ENCODE results near the gene SLC44A1.

Gene SLC44A1

GRCh38 chr9:105223544-105224140 is 20.8 kb upstream of the SLC44A1 start:
- ATAC-seq (replicated peaks; ENCODE audit: extremely low read depth, poor library complexity, severe bottlenecking) = no peak
- H3K27ac Mint-ChIP-seq (ENCODE audit: low read depth) = no peak overlapping the region
- no peaks in the 10 kb centered on the region for H3K36me3 Mint-ChIP-seq (ENCODE audit: insufficient read depth)
- no peak for DNase-seq (ENCODE audit: low spot score in 2 of 2)
- H3K4me1 Mint-ChIP-seq = no peaks in the 10 kb centered on the region
- no peak overlapping the region for H3K4me3 Mint-ChIP-seq
- H3K9me3 Mint-ChIP-seq = peaks cover 19% of the 10 kb centered on the region
- peaks cover 19% of the 10 kb centered on the region for H3K27me3 Mint-ChIP-seq

GRCh38 chr9:105226055-105226454 is 18.4 kb upstream of the SLC44A1 start:
- Mint-ChIP-seq H3K4me1 (no peaks in the 10 kb centered on the region), H3K4me3 (no peak overlapping the region), H3K27ac (ENCODE audit: low read depth) (no peak overlapping the region), H3K27me3 (peaks cover 36% of the 10 kb centered on the region), H3K9me3 (peaks cover 19% of the 10 kb centered on the region), H3K36me3 (ENCODE audit: insufficient read depth) (no peaks in the 10 kb centered on the region)
- DNase-seq (ENCODE audit: low spot score in 2 of 2) = no peak
- no peak for ATAC-seq (replicated peaks; ENCODE audit: extremely low read depth, poor library complexity, severe bottlenecking)

DNA sequence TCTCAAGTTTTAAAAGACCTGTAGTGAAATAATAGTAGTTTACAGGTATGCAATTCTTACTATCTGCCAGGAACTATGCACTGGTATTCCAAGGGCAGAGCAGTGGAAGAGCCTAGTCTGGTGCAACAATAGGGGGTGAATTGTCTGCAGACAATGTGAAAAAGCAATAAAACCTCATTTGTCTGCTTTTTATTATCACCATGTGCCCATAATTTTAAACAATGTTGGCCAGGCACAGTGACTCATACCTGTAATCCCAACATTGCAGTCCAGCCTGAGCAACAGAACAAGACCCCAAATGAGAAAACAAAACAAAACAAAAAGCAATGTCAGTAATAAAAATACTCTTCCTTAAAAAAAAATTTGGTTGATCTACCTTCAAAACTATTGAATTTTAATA is 12.2 kb upstream of the SLC44A1 start:
- ATAC-seq (replicated peaks; ENCODE audit: extremely low read depth, poor library complexity, severe bottlenecking) = no peak
- Mint-ChIP-seq H3K4me3 (no peak overlapping the region), H3K27ac (ENCODE audit: low read depth) (no peak overlapping the region)

GRCh38 chr9:105233873-105234272 is 10.6 kb upstream of the SLC44A1 start:
- Mint-ChIP-seq H3K27me3 (peaks cover 36% of the 10 kb centered on the region), H3K27ac (ENCODE audit: low read depth) (no peak overlapping the region), H3K36me3 (ENCODE audit: insufficient read depth) (no peaks in the 10 kb centered on the region), H3K4me3 (no peak overlapping the region), H3K4me1 (no peaks in the 10 kb centered on the region), H3K9me3 (no peaks in the 10 kb centered on the region)
- no peak for DNase-seq (ENCODE audit: low spot score in 2 of 2)
- ATAC-seq (replicated peaks; ENCODE audit: extremely low read depth, poor library complexity, severe bottlenecking) = no peak

More for the DNA sequence above, 12.2 kb upstream of the SLC44A1 start:
- no peak for DNase-seq (ENCODE audit: low spot score in 2 of 2)
- peaks cover 33% of the 10 kb centered on the region for H3K27me3 Mint-ChIP-seq
- no peaks in the 10 kb centered on the region for H3K4me1 Mint-ChIP-seq
- no peaks in the 10 kb centered on the region for H3K36me3 Mint-ChIP-seq (ENCODE audit: insufficient read depth)
- no peaks in the 10 kb centered on the region for H3K9me3 Mint-ChIP-seq

DNA sequence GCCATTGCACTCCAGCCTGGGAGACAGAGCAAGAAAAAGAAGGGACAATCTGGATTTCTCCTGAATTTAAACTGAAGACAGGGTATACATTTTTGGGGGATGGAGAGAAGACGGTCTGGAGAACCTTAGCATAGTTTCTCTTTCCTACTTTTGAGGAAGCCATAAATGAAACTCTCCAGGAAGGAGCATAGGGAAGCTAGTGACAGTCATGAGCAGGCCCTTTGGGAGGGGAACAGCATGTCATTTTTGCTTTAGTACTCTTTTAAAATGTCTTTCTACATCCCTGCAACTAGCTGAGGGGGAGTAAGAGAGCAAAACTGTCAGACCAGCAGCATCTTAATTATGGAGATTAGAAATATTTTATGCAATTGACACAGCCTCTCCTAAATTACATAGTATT is 8.2 kb upstream of the SLC44A1 start:
- Mint-ChIP-seq H3K4me3 (no peak overlapping the region), H3K27me3 (peaks cover 44% of the 10 kb centered on the region), H3K4me1 (no peaks in the 10 kb centered on the region), H3K27ac (ENCODE audit: low read depth) (no peak overlapping the region), H3K36me3 (ENCODE audit: insufficient read depth) (no peaks in the 10 kb centered on the region), H3K9me3 (no peaks in the 10 kb centered on the region)
- ATAC-seq (replicated peaks; ENCODE audit: extremely low read depth, poor library complexity, severe bottlenecking) (no peak), DNase-seq (ENCODE audit: low spot score in 2 of 2) (no peak)

- Mint-ChIP-seq H3K27ac (ENCODE audit: low read depth) (no peak overlapping the region), H3K4me3 (no peak overlapping the region), H3K4me1 (no peaks in the 10 kb centered on the region), H3K9me3 (no peaks in the 10 kb centered on the region), H3K27me3 (peaks cover 54% of the 10 kb centered on the region), H3K36me3 (ENCODE audit: insufficient read depth) (no peaks in the 10 kb centered on the region)
- ATAC-seq (replicated peaks; ENCODE audit: extremely low read depth, poor library complexity, severe bottlenecking) (no peak), DNase-seq (ENCODE audit: low spot score in 2 of 2) (no peak)
Observed at GRCh38 chr9:105237246-105237645, 7.2 kb upstream of the SLC44A1 start.

DNA sequence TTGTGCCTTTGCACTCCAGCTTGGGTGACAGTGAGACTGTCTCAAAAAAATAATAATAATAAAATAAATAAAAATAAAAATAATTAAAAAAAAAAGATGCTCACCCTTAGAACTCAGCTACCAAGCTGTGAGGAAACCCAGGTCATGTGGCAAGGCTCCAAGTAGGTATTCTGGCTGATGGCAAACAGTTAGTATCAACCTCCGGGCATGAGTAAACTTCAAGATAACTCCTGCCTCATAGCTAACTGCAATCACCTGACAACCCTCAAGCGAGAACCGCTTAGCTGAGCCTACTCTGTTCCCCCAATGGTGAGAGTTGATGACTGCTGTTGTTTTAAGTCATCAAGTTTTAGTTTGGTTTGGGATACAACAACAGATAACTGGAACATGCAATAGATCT is 6.1 kb upstream of the SLC44A1 start:
- DNase-seq (ENCODE audit: low spot score in 2 of 2) (no peak), ATAC-seq (replicated peaks; ENCODE audit: extremely low read depth, poor library complexity, severe bottlenecking) (no peak)
- no peak overlapping the region for H3K4me3 Mint-ChIP-seq
- H3K27me3 Mint-ChIP-seq = peaks cover 59% of the 10 kb centered on the region
- no peaks in the 10 kb centered on the region for H3K9me3 Mint-ChIP-seq
- no peaks in the 10 kb centered on the region for H3K36me3 Mint-ChIP-seq (ENCODE audit: insufficient read depth)
- no peaks in the 10 kb centered on the region for H3K4me1 Mint-ChIP-seq
- H3K27ac Mint-ChIP-seq (ENCODE audit: low read depth) = no peak overlapping the region

GRCh38 chr9:105241356-105242043 is 3.0 kb upstream of the SLC44A1 start:
- no peak overlapping the region for H3K4me3 Mint-ChIP-seq
- no peak for DNase-seq (ENCODE audit: low spot score in 2 of 2)

GRCh38 chr9:105242062-105242461 is 2.4 kb upstream of the SLC44A1 start:
- Mint-ChIP-seq H3K9me3 (no peaks in the 10 kb centered on the region), H3K27ac (ENCODE audit: low read depth) (no peak overlapping the region), H3K27me3 (peaks cover 44% of the 10 kb centered on the region), H3K4me3 (no peak overlapping the region), H3K4me1 (peaks cover 13% of the 10 kb centered on the region), H3K36me3 (ENCODE audit: insufficient read depth) (peaks cover 7% of the 10 kb centered on the region)
- DNase-seq (ENCODE audit: low spot score in 2 of 2) = no peak
- ATAC-seq (replicated peaks; ENCODE audit: extremely low read depth, poor library complexity, severe bottlenecking) = no peak

More at GRCh38 chr9:105241356-105242043, 3.0 kb upstream of the SLC44A1 start:
- Mint-ChIP-seq H3K27ac (ENCODE audit: low read depth) (no peak overlapping the region), H3K27me3 (peaks cover 50% of the 10 kb centered on the region), H3K9me3 (no peaks in the 10 kb centered on the region), H3K4me1 (peaks cover 13% of the 10 kb centered on the region), H3K36me3 (ENCODE audit: insufficient read depth) (peaks cover 7% of the 10 kb centered on the region)
- ATAC-seq (replicated peaks; ENCODE audit: extremely low read depth, poor library complexity, severe bottlenecking) = no peak

DNA sequence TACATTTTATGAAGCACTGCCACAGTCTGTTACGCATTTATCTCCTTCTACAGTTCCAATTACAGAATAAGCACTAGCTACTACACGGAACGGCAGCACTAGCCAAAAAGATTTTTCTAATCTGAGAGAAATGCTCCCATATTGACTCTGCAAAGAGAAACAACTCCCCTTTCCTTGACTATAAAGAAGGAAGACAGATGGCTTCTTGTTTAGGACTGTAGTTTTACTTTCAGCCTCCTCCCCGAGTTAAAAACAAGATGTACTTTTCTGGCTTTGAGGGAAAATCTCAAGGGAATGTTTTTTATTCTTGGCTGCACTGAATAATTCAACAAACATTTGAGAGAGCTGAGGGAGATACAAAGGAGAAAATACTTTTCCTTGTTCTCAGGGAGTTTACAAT is 1.9 kb upstream of the SLC44A1 start:
- Mint-ChIP-seq H3K27ac (ENCODE audit: low read depth) (no peak overlapping the region), H3K27me3 (peaks cover 39% of the 10 kb centered on the region), H3K36me3 (ENCODE audit: insufficient read depth) (peaks cover 7% of the 10 kb centered on the region), H3K4me1 (peaks cover 13% of the 10 kb centered on the region), H3K4me3 (peak overlapping the region; percentile 16), H3K9me3 (no peaks in the 10 kb centered on the region)
- no peak for ATAC-seq (replicated peaks; ENCODE audit: extremely low read depth, poor library complexity, severe bottlenecking)
- no peak for DNase-seq (ENCODE audit: low spot score in 2 of 2)

DNA sequence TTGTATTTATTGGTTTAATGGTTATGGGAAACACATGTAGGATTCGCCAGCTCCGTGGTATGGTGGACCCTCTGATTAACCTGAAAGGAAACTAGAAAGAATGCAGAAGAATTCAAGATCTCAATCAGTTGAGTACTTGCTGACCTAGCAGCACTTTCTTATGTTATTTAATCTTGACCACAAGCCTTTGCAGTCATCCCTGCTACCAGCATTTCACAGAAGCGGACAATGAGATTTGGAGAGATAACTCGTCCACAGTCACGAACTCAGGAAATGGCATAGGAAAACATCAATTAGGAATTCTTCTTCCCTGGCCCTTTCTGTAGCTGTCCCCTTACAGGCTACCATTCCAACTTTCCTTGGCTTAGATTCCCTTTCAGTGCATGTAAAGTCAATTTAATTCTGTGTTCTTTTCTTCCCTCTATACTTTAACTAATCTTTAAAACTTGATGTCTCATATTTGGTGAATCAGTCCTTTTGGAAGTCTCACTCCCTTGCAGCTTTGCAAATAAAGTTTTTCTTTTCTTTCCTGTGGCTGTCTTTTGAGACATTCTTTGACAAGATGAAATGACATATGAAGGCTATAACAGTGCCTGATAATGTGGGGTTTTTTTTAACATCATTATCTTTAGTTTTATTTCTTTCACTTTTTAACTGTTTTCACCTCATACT is 1.3 kb upstream of the SLC44A1 start:
- no peak for DNase-seq (ENCODE audit: low spot score in 2 of 2)
- peaks cover 7% of the 10 kb centered on the region for H3K36me3 Mint-ChIP-seq (ENCODE audit: insufficient read depth)
- peaks cover 38% of the 10 kb centered on the region for H3K27me3 Mint-ChIP-seq
- H3K27ac Mint-ChIP-seq (ENCODE audit: low read depth) = no peak overlapping the region
- H3K9me3 Mint-ChIP-seq = no peaks in the 10 kb centered on the region
- H3K4me3 Mint-ChIP-seq = peak overlapping the region; percentile 88
- no peak for ATAC-seq (replicated peaks; ENCODE audit: extremely low read depth, poor library complexity, severe bottlenecking)
- peaks cover 13% of the 10 kb centered on the region for H3K4me1 Mint-ChIP-seq

DNA sequence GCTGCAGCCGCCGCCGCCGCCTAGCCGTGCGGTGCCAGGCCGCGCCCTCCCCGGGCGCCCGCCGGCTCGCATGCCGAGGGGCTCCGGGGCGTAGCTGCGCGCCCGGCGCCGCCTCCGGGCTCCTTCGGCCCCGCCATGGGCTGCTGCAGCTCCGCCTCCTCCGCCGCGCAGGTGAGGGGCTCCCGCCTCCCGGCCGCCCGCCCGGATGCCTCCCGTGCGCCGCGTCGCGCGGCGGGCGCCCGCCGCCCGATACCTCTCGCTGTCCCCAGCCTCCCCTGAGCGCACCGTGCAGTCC is 230 bp downstream of the SLC44A1 start:
- no peak for ATAC-seq (replicated peaks; ENCODE audit: extremely low read depth, poor library complexity, severe bottlenecking)
- peak overlapping the region; percentile 83 for H3K27ac Mint-ChIP-seq (ENCODE audit: low read depth)
- peaks cover 7% of the 10 kb centered on the region for H3K36me3 Mint-ChIP-seq (ENCODE audit: insufficient read depth)
- no peak for DNase-seq (ENCODE audit: low spot score in 2 of 2)
- H3K4me3 Mint-ChIP-seq = peak overlapping the region; percentile 88
- peaks cover 30% of the 10 kb centered on the region for H3K27me3 Mint-ChIP-seq
- H3K4me1 Mint-ChIP-seq = peaks cover 13% of the 10 kb centered on the region
- H3K9me3 Mint-ChIP-seq = no peaks in the 10 kb centered on the region
